Measurements from ENCODE around the gene SYNM.

DNA sequence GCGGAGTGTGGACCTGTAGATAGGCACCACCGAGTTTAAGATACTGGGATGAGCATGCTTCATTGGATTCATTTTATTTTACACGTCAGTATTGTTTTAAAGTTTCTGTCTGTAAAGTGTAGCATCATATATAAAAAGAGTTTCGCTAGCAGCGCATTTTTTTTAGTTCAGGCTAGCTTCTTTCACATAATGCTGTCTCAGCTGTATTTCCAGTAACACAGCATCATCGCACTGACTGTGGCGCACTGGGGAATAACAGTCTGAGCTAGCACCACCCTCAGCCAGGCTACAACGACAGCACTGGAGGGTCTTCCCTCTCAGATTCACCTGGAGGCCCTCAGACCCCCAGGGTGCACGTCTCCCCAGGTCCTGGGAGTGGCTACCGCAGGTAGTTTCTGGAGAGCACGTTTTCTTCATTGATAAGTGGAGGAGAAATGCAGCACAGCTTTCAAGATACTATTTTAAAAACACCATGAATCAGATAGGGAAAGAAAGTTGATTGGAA lies 29.5 kb downstream of the SYNM start:
- no peak for TF ChIP-seq CTCF (IDR thresholded peaks at IDR 0.05)
- no peak for TF ChIP-seq POLR2A (IDR thresholded peaks at IDR 0.05)
